ENCODE data around the gene ADPRHL1.
"Not testable (repeated sequence)": the region's sequence is repeated elsewhere in the genome, so short reads cannot be mapped to it uniquely, and the experiment has no call there.

Gene ADPRHL1

GRCh38 chr13:113456116-113456702 is 2.9 kb upstream of the ADPRHL1 start:
- DNase-seq (ENCODE audit: low spot score), result peak; percentile 28

DNA sequence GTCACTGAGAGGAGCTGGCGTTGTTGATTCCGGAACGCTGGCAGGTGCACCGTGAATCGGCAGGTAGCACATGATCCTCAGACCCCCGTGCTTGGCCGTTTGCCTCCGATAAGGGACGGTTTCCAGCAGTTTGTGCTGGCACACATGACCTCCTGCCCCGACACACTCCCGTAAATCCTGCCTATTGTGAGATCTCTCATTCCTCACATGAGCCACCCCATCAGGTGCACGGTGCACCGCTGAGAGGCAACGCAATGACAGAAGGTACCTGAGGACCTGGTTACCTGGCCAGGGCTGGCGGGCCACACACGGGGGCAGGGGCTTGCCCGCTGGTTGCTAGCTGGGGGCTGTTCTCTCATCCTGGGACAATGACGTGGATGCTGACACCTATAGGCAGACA is 2.1 kb upstream of the ADPRHL1 start:
- DNase-seq (ENCODE audit: low spot score), result peak; percentile 41

DNA sequence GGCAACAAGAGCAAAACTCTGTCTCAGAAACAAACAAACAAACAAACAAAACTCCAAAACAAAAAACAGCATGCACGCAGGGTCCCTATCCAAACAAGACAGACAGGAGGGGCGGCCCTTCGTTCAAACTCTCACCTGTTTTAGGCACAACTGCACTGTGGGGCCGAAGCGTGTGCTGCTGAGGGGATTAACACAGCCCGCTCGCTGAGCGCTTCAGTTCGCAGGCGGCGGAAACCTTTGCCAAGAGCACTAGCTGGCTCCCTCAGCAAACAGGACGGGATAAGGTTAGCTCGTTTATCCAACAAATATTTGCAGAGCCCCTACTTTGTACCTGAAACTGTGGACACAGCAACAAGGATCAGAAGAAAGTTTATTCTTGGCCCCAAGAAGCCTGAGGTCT is 1.6 kb upstream of the ADPRHL1 start:
- DNase-seq (ENCODE audit: low spot score), result peak; percentile 29

- no peak for DNase-seq (ENCODE audit: low spot score)
Observed at GRCh38 chr13:113452466-113452865, 822 bp downstream of the ADPRHL1 start.

- DNase-seq (ENCODE audit: low spot score), result no peak
Observed at GRCh38 chr13:113451951-113452421, 1.3 kb downstream of the ADPRHL1 start.

DNA sequence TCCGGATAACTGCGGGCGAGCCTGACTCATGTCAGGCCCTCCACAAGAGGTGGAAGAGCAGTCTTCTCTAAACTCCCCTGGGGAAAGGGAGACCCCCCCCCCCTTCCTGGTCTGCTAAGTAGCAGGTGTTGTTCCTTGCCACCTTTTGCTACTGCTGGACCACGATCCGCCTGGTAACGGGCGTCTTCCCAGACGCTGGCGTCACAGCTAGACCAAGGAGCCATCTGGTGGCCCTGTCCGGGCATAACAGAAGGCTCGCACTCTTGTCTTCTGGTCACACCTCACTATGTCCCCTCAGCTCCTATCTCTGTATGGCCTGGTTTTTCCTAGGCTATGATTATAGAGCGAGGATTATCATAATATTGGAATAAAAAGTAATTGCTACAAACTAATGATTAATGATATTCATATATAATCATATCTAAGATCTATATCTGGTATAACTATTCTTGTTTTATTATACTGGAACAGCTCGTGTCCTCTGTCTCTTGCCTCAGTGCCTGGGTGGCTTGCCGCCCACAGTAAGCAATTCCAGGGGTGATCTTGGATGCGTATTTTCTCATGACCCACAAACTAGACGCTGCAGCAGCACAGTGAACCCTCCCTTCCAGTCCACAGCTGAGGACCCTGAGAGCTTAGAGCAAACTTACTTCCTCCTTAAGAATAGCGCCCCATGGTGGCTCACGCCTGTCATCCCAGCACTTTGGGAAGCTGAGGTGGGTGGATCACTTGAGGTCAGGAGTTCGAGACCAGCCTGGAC is 2.2 kb downstream of the ADPRHL1 start:
- not testable (repeated sequence) for DNase-seq (ENCODE audit: low spot score)

- not testable (repeated sequence) for DNase-seq (ENCODE audit: low spot score)
Observed at GRCh38 chr13:113450348-113450744, 2.9 kb downstream of the ADPRHL1 start.

DNA sequence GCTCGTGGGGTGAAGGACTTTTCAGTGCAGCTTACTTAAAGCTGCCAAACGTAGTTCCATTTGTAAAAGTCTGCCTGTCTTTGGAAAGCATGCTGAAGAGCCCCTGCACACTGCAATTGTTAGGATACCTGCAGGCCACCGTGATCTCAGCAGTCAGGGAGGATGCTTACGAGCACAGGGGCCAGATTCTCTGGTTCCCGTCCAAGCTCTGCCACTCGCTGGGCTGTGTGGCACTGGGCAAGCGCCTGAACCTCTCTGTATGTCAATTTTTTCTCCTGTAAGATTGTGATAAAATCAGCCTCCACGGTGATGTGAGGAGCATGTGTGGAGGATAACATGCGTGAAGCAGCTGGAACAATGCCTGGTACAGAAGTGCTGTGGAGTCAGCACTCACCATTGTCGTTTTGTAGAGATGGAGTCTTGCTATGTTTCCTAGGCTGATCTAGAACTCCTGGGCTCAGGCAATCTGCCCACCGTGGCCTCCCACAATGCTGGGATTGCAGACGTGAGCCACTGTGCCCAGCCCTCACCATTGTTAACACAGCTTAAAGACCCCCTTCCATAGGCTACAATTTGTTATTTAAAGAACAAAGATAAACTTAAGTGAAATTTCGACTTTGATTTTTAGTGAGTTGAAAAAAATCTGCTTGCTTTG is 3.5 kb downstream of the ADPRHL1 start:
- DNase-seq (ENCODE audit: low spot score), result no peak

DNA sequence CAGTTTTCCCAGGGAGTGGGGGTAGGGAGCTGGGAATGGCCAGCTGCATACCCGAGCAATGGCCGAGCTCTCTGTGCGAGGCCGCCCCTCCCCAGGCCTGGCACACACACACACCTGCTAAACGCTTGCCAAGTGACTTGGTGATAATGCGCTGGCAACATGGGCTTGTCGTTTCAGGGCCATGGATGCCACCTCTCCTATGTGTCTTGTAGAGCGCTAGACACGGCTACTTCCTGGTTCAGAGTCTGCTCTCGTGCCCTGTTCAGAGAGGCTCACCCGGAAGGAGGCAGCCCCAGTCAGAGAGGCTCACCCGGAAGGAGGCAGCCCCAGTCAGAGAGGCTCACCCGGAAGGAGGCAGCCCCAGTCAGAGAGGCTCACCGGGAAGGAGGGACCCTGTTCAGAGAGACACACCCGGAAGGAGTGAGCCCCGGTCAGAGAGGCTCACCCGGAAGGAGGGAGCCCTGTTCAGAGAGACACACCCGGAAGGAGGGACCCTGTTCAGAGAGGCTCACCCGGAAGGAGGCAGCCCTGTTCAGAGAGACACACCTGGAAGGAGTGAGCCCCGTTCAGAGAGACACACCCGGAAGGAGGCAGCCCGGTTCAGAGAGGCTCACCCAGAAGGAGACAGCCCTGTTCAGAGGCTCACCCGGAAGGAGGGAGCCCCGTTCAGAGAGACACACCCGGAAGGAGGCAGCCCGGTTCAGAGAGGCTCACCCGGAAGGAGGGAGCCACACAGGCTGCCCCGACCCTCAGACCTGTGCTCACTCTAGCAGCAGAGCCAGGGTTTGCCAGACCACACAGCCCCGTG is 4.2 kb downstream of the ADPRHL1 start:
- DNase-seq (ENCODE audit: low spot score), result no peak

DNA sequence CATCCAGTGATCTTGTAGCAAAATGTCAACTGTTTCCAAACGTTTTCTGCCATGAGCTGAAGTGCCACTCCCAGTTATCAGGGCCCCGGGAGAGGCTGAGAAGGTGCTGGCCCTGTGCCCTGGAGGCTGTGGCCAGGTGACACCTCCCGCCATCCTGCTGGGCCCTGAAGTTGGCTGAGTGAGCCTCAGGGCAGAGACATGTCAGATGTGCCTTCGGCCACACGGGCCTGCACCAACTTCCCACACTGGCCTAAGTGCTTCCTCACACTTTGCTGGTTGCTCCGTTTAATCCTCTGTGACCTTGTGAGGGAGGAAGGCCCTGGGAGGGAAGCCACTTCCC is 4.8 kb downstream of the ADPRHL1 start:
- DNase-seq (ENCODE audit: low spot score), result no peak

DNA sequence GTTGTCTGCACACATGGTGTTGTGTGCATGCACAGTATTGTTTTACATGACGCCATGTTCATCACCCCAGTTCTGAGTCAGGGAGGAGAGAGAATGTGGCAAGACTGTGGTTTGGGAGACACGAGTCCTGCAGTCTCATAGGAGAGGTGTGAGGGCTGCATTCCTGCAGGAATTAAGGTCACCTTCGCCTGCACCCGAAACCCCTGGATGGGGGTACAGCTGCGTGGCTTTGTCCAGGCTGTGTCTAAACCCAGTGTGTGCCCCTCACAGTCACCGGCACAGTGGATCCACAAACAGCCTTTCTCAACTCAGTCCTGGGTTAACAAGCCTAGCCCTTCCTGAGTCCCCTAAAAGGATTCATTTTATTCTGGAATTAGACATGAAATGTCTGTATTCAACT is 5.7 kb downstream of the ADPRHL1 start:
- DNase-seq (ENCODE audit: low spot score), result no peak

- no peak for DNase-seq (ENCODE audit: low spot score)
Observed at GRCh38 chr13:113446488-113446854, 6.8 kb downstream of the ADPRHL1 start.

- DNase-seq (ENCODE audit: low spot score), result no peak
Observed at GRCh38 chr13:113445791-113446487, 7.3 kb downstream of the ADPRHL1 start.

- no peak for DNase-seq (ENCODE audit: low spot score)
Observed at GRCh38 chr13:113443991-113444390, 9.3 kb downstream of the ADPRHL1 start.

DNA sequence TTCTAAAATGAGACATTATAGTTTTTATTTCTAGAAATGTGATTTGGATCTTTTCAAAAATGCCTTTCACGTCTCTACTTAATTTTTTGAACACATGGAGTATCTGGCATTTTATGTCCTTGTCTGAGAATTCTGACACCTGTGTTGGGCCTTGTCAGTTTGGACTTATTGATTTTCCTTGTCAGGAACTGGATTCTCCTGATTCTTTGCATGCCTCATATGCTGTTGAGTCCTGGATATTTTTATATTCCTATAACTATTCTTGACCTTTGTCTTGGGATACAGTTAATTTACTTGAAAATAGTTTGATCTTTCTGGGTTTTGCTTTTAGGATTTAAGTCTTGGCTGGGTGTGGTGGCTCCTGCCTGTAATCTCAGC is 10.3 kb downstream of the ADPRHL1 start:
- DNase-seq (ENCODE audit: low spot score), result no peak

DNA sequence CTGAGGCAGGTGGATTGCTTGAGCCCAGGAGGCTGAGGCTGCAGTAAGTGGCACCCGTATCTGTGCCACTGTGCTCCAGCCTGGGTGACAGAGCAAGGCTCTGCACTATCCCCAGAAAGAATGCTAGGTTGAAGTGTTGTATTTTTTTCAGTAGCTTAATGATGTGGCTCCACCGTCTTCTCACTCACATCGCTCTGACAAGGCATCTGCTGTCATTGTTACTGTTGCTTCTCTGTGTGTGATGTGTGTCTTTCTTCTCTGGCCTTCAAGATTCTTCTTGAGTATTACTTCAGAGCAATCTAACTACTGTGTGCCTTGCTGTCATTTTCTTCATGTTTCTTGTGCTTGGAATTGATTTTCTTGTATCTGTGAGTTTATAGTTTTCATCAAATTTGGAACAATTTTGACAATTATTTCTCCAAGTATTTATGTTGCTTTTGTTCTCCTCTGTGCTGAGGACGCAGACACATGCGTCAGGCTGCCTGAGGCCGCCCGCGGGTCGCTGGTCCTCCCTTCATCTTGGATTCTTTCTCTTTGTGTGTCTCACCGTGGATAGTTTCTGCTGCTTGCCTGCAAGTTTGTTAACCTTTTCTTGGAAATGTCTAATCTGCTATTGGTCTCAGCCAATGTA is 10.8 kb downstream of the ADPRHL1 start:
- no peak for DNase-seq (ENCODE audit: low spot score)

DNA sequence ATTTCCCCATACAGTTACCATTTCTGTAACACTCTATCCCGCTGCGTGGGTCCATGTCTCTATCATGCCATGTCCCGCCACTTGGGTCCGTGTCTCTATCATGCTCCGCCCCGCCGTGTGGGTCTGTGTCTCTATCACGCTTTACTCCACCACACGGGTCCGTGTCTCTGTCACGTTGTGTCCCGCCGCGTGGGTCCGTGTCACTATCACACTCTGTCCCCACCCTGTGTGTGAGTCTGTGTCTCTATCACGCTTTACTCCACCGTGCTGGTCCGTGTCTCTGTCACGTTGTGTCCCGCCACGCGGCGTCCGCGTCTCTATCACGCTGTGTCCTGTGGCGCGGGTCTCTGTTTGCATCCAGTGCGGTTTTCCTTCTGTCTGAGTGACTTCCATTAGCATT is 11.6 kb downstream of the ADPRHL1 start:
- DNase-seq (ENCODE audit: low spot score), result no peak

DNA sequence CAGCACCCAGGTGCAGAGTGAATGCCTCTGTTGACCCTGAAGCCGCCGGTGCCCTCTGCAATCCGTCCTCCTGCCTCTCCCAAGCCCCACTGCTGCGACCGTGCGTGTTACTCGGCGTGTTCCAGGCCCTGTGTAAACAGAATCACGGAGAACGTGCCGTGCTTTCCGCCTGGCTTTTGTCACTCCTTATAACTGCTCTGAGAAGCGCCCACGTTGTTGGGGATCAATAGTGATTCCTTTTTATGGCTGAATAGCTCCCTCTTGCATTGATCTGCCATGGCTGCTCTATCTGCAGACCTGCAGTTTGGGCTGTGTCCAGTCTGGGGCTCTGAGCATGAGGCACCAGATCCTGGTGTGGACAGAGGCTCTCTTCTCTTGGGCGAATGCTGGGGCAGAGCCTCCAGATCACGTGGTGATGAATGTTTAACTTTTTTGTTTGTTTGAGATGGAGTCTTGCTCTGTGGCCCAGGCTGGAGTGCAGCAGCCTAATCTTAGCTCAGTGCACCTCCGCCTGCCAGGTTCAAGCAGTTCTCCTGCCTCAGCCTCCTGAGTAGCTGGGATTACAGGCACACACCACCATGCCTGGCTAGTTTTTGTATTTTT is 15.8 kb downstream of the ADPRHL1 start:
- no peak for DNase-seq (ENCODE audit: low spot score)

GRCh38 chr13:113436866-113437265 is 16.4 kb downstream of the ADPRHL1 start:
- not testable (repeated sequence) for DNase-seq (ENCODE audit: low spot score)

DNA sequence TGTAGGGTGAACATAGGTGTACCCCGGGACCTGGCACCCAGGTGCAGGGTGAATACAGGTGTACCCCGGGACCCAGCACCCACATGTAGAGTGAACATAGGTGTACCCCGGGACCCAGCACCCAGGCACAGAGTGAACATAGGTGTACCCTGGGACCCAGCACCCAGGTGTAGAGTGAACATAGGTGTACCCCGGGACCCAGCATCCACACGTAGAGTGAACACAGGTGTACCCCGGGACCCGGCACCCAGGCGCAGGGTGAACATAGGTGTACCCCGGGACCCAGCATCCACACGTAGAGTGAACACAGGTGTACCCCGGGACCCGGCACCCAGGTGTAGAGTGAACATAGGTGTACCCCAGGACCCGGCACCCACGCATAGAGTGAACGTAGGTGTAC is 17.4 kb downstream of the ADPRHL1 start:
- DNase-seq (ENCODE audit: low spot score), result not testable (repeated sequence)

GRCh38 chr13:113433391-113433916 is 19.8 kb downstream of the ADPRHL1 start:
- no peak for DNase-seq (ENCODE audit: low spot score)

All from ecto neural progenitor cell (in vitro differentiated cells).